ENCODE results near the gene KIAA1191.

KIAA1191 gene

DNA sequence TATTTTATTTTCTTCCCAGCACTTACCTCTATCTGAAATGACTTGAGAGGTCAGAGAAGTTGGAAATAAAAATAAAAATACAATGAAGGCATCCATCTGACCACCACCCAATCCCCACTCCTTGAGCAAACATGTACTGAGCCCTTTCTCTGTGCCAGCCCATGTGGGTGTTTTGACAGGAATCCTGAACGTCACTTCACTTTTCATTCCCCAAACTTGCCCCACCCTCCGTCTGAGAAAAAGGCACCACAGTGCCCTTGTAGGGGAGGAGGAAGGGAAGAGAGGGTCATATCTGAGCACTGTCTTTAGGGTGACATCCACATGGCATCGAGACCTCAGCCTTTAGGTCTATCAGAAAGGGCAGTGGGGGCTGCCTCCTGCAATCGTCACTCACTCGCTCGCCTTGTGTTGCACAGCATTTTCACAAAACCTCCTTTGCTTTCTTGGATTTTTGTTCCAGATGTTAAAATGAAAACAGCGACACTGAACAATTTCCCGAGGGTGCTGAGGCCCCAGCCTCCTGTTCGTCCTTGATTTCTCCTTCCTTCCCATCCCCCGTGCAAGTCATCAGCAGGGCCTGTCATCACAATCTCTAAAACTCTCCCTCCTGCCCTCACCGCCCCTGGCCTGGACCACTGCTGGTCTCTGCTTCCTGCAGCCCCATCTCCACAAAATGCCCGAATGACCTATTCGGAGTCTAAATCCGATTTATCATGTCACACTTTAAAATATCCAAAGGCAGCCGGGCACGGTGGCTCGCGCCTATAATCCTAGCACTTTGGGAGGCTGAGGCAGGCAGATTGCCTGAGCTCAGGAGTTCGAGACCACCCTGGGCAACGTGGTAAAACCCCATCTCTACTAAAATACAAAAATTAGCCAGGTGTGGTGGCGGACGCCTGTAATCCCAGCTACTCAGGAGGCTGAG is 40.0 kb upstream of the KIAA1191 start:
- no peaks in the 10 kb centered on the region for H4K20me1 ChIP-seq
- no peak for TF ChIP-seq Cebpa-rat (IDR thresholded peaks at IDR 0.05)
- H3K36me3 ChIP-seq, result peaks cover 46% of the 10 kb centered on the region
- peaks cover 7% of the 10 kb centered on the region; the same call in 1 of the 2 replicates for H3K4me1 ChIP-seq
- H3K4me3 ChIP-seq, result no peak overlapping the region
- no peaks in the 10 kb centered on the region for H3K9me3 ChIP-seq
- no peak overlapping the region for H3K4me2 ChIP-seq
- no peak overlapping the region for H3K9ac ChIP-seq
- H3K27me3 ChIP-seq, result no peaks in the 10 kb centered on the region
- H3K27ac ChIP-seq, result no peak overlapping the region

DNA sequence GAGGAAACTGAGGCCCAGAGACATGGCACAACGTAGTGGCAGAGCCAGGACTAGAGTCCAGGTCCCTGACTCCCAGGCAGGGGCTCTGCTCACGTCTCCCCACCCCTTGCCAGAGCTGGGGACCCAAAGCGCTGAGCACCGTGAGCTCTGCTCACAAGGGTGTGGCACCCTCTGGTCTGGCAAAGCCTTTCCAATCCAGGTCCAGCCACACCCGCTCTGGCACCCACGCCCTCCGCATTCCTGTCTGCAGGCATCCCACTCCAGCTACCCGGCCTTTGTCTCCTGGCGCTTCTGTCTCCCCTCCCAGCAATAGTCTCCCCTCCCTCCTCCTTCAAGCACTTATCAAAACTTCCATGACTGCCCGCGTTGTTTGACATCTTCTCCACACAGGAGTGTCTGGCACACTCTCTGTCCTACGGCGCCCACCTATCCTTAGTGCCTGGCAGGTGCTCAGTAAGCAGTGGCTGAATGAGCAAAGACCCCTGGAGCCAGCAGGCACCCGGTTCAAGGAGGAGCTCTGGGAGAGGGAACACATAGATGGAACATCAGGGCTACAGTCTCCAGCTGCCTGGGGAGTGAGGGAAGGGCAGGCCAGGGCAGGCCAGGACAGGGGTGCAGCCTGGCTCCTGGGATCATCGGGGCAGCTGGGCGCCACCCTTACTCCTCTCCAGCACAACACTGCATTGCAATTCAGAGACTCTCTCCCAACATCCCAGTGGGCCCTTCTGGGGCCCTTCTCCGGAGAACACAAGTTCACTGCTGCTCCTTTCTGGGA is 39.0 kb upstream of the KIAA1191 start:
- Histone ChIP-seq H3K4me1 (peaks cover 7% of the 10 kb centered on the region; the same call in 1 of the 2 replicates), H4K20me1 (no peaks in the 10 kb centered on the region), H3K27ac (no peak overlapping the region), H3K36me3 (peaks cover 44% of the 10 kb centered on the region), H3K27me3 (no peaks in the 10 kb centered on the region), H3K9me3 (no peaks in the 10 kb centered on the region), H3K9ac (no peak overlapping the region), H3K4me3 (no peak overlapping the region), H3K4me2 (no peak overlapping the region)
- TF ChIP-seq Cebpa-rat (IDR thresholded peaks at IDR 0.05), result no peak

DNA sequence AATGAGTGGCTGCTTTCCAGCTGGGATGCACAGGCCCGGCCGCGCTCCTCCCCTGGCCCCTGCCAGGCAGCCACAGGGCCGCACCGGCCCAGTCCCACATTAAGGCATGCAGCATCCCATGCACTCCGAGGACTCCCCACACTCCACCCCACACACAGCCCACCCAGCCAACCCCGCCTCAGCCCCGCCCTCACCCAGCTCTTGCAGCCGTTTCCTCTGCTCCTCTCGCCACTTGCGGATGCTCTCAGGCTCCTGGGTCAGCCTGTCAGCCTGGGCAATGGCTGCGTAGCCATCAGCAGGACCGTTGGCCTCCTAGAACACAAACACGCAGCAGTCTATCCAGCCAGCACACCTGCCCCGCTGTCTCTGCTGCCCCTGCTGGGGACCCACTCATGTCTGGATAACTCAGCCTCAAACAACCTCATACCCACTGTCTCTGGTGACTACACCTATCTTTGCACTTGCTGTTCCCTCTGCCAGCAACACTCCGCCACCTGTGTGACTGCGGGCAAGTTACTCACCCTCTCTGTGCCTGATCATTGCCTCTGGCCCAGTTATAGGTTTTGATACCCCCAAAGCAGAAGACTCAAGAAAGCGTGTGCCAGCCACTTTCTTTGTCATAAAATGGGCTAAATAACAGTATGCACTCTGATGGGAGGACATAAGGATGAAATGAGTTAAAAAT is 36.3 kb upstream of the KIAA1191 start:
- Histone ChIP-seq H3K9ac (no peak overlapping the region), H3K4me3 (no peak overlapping the region), H3K4me1 (no peaks in the 10 kb centered on the region), H3K27ac (no peak overlapping the region), H3K27me3 (no peaks in the 10 kb centered on the region), H3K9me3 (no peaks in the 10 kb centered on the region), H4K20me1 (no peaks in the 10 kb centered on the region), H3K36me3 (peaks cover 43% of the 10 kb centered on the region), H3K4me2 (no peak overlapping the region)
- no peak for TF ChIP-seq Cebpa-rat (IDR thresholded peaks at IDR 0.05)

DNA sequence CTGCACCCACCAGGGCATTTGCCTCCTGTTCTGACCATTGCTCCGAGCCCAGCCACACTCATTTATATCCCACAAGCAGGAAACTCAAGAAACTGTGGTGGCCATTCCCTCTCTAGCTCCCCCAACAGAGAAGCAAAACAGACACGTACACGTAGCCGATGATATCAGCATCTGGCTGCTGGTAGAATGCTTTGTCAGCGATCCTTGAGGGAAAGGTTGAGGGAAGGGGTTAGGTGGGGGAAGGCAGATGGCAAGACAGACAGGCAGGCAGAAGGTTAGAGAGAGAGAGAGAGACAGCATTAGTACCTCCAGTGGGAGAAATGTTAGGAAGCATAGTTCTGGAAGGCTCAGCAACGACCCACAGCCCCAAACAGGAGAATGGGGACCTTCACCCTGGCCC is 34.8 kb upstream of the KIAA1191 start:
- Histone ChIP-seq H3K36me3 (peaks cover 57% of the 10 kb centered on the region), H3K27ac (no peak overlapping the region), H3K4me2 (no peak overlapping the region), H3K9me3 (no peaks in the 10 kb centered on the region), H4K20me1 (no peaks in the 10 kb centered on the region), H3K27me3 (no peaks in the 10 kb centered on the region), H3K9ac (no peak overlapping the region), H3K4me3 (no peak overlapping the region), H3K4me1 (peaks cover 8% of the 10 kb centered on the region; the same call in 1 of the 2 replicates)
- TF ChIP-seq Cebpa-rat (IDR thresholded peaks at IDR 0.05), result no peak

DNA sequence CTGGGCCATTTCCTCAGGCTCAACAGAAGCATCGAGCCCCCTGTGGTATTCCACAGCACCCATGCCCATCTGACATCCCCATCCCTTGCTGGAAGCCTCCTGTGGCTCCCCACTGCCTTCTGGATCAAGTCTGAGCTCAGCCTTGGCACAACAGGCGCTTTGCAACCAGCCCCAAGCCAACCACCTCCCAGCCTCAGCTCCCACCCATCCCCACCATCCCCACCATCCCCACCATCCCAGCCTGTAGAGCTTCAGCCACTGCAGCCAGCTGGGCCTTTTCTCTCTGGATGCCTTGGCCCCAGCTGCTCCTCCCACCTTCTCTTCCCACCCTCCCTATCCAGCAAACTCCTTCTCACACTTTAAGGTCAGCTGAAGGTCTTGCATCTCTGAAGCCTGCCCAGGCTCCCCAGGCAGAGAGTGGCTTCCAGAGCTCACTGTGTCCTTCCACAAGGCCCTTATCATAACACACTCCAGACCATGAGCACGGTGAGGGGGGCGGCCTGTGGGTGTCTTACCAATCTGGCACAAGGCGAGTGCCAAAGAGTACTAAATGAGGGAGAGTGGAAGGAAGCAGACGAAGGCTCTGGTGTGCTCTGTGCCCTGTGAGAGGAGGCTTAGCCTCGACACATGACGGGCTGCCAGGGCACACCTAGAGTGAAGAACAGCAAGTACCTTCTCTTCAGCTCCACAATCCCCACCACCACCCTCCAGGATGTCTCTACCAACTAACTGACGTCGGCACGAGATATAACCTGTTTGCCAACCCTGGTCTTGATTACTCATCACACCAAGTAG is 33.5 kb upstream of the KIAA1191 start:
- Histone ChIP-seq H3K9ac (no peak overlapping the region), H3K36me3 (peaks cover 63% of the 10 kb centered on the region), H3K4me1 (peaks cover 11% of the 10 kb centered on the region), H3K4me2 (no peak overlapping the region), H3K4me3 (no peak overlapping the region), H3K27ac (no peak overlapping the region), H4K20me1 (no peaks in the 10 kb centered on the region), H3K27me3 (no peaks in the 10 kb centered on the region), H3K9me3 (no peaks in the 10 kb centered on the region)
- TF ChIP-seq Cebpa-rat (IDR thresholded peaks at IDR 0.05), result no peak

DNA sequence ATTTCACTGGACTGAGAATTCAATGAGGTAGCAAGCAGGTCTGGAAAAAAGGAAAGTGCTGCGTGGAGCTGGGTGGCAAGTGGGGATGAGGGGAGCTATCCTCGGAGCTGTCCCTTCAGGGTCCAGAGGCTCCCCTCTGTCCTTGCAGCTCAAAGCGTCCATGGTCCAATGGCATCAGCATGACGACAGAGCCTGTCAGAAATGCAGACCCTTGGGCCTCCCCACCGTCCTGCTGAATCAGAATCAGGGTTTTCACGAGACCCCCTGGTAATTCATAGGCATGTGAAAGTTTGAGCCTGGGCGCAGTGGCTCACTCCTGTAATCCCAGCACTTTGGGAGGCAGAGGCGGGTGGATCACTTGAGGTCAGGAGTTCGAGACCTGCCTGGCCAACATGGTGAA is 32.5 kb upstream of the KIAA1191 start:
- no peaks in the 10 kb centered on the region for H3K27me3 ChIP-seq
- no peak overlapping the region for H3K4me2 ChIP-seq
- no peak overlapping the region for H3K27ac ChIP-seq
- H3K9ac ChIP-seq, result no peak overlapping the region
- TF ChIP-seq Cebpa-rat (IDR thresholded peaks at IDR 0.05), result no peak
- H4K20me1 ChIP-seq, result no peaks in the 10 kb centered on the region
- peaks cover 62% of the 10 kb centered on the region for H3K36me3 ChIP-seq
- no peaks in the 10 kb centered on the region for H3K9me3 ChIP-seq
- no peak overlapping the region for H3K4me3 ChIP-seq
- H3K4me1 ChIP-seq, result peaks cover 17% of the 10 kb centered on the region

DNA sequence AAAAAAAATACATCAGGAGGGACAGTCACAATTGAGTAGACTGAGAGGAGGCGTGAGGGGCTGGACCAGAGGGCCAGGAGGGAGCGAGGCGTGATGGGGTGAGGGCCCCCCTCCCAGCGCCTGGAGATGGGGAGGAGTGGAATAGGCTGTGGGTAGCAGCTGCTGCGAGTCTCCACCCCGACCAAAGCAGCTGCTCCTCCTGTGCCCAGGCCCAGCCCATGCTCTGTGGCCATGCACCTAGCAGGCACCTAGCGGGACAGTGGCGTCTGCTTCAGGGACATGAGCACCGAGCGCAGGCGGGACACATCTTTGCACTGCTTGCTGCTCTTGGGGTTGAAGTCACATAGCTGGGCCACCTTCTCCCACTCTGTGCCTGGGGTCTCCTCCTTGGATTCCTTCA is 31.0 kb upstream of the KIAA1191 start:
- H3K27me3 ChIP-seq, result no peaks in the 10 kb centered on the region
- H3K9me3 ChIP-seq, result no peaks in the 10 kb centered on the region
- no peak overlapping the region for H3K4me2 ChIP-seq
- H3K27ac ChIP-seq, result no peak overlapping the region
- peaks cover 2% of the 10 kb centered on the region for H4K20me1 ChIP-seq
- peaks cover 18% of the 10 kb centered on the region for H3K4me1 ChIP-seq
- no peak overlapping the region for H3K9ac ChIP-seq
- no peak overlapping the region for H3K4me3 ChIP-seq
- peaks cover 58% of the 10 kb centered on the region for H3K36me3 ChIP-seq
- no peak for TF ChIP-seq Cebpa-rat (IDR thresholded peaks at IDR 0.05)

DNA sequence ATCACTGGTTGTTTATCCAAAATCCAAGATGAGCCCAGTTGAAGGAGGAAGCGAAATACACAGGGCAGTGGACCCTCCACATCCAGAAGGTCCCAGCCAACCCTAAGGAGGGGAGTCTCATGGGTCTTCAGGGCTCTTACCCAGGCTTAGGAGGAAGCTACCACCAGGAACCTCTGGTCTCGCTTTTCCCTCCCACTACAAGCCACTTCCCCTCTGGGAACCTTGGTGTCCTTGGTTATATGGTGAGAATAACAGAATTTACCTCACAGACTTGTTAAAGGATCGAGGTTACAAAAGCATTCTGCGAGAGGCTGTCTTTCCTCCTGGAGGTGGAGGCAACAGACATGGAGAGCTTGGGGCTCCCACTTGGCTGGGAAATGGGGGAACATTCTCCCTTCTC is 30.4 kb upstream of the KIAA1191 start:
- Histone ChIP-seq H3K9ac (no peak overlapping the region), H3K4me2 (no peak overlapping the region), H3K27me3 (no peaks in the 10 kb centered on the region), H3K36me3 (peaks cover 60% of the 10 kb centered on the region), H3K4me1 (peaks cover 24% of the 10 kb centered on the region), H3K4me3 (no peak overlapping the region), H4K20me1 (peaks cover 7% of the 10 kb centered on the region), H3K9me3 (no peaks in the 10 kb centered on the region), H3K27ac (0 out of 2 replicates have a peak overlapping the region, but pooled peaks have one; percentile 1)
- TF ChIP-seq Cebpa-rat (IDR thresholded peaks at IDR 0.05), result no peak

DNA sequence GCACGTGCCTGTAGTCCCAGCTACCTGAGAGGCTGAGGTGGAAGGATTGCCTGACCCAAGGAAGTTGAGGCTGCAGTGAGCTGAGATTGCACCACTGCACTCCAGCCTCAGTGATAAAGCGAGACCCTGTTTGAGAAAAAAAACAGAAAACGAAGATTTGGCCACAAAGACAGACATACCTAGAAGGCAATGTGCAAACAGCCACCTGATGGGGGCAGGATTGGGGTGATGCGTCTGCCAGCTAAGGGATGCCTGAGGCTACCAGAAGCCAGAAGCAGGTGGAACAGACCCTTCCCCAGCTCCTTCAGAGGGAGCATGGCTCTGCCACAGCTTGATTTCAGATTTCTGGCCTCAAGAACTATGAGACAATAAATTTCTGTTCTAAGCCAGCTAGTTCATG is 29.9 kb upstream of the KIAA1191 start:
- H3K4me1 ChIP-seq, result peaks cover 29% of the 10 kb centered on the region
- H3K9me3 ChIP-seq, result no peaks in the 10 kb centered on the region
- H3K4me3 ChIP-seq, result no peak overlapping the region
- no peak overlapping the region for H3K4me2 ChIP-seq
- peaks cover 61% of the 10 kb centered on the region for H3K36me3 ChIP-seq
- no peak for TF ChIP-seq Cebpa-rat (IDR thresholded peaks at IDR 0.05)
- H3K27me3 ChIP-seq, result no peaks in the 10 kb centered on the region
- H3K27ac ChIP-seq, result no peak overlapping the region
- H3K9ac ChIP-seq, result no peak overlapping the region
- peaks cover 12% of the 10 kb centered on the region for H4K20me1 ChIP-seq

All from BLaER1 (cell line).